Activated CD8-positive, alpha-beta memory T cell treated with anti-CD3 and anti-CD28 coated beads, Interleukin-2, amount 50 U/mL, for 48 hours (primary cell): ENCODE results near the gene PTPN23.

Experiments
- DNase-seq: peaks from one replicate; pipeline ENCODE4 v3.0.0-alpha.2; 2020

The PTPN23 gene

DNA sequence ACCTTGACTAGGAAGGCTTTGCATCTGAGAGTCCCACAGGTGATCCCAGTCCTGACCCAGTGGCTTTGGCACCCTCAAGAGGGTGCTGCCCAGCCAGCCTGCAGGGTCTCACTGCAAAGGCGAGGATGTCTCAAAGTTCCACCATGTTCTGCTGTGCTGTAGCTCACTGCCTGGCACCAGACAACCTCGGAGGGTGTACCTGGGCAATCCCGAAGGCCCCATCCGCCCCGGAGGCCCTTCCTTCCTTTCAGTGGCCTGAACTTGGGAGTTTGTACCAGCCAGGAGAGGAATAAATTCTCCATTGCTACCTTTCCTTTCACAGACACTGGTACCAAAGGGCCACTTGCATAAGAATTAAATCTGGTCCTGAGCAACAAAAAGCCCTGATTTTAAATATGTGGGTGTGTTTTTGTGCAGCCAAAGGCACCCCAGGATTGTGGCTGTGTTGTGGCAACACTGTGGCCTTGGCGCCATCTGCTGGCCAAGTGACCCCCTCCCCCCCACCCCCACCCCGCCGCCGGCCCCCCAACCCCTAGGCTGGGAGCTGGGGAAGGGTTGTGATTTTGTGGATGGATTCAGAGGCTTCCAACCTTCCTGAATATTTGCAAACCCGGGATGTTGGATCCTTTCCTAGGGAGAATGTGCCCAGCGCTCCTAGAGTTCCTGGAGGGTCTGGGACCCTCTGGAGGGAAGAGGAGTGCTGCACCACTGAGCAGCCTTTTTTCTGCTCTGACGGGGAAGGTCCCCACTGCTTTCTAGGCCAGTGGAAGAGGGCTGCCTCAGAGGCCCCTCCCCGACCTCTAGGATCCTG, 9.7 kb upstream of the PTPN23 start:
- DNase-seq: peak; percentile 67

- no peak for DNase-seq
Measured at GRCh38 chr3:47374587-47374986, 6.2 kb upstream of the PTPN23 start.

DNA sequence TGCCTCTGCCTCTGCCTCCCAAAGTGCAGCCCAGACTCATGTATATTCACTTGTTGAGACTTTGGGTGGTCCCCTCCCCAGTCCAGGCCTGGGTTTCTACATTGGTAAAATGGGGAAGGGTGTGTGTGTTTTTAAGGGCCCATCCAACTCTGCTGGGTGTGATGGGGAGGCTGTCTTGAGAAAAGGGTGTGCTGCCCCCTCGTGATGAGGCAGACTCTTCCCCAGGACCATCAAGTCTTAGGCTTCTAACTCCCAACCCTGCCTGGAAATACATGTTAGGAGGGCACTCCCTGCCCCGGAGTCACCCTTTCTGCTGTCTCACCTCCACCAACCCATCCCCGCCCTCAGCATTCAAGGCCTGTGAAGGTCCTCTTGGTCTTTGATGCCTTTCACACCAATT, 4.4 kb upstream of the PTPN23 start:
- DNase-seq: no peak

GRCh38 chr3:47377186-47377585, 3.6 kb upstream of the PTPN23 start:
- no peak for DNase-seq

DNA sequence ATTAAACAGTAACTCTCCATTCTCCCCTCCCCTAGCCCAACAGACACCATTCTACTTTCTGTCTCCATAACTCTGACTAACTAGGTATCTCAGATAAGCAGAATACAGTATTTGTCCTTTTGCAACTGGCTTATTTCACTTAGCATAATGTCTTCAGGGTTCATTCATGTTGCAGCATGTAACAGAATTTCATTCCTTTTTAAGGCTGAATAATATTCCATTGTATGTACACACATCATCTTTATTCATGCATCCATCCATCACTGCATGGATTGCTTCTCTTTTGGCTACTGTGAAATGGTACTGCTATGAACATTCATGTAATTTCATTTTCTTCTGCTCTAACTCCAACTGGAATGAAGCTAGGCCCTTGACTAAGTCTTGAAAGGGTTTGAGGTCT, 2.0 kb upstream of the PTPN23 start:
- no peak for DNase-seq

DNA sequence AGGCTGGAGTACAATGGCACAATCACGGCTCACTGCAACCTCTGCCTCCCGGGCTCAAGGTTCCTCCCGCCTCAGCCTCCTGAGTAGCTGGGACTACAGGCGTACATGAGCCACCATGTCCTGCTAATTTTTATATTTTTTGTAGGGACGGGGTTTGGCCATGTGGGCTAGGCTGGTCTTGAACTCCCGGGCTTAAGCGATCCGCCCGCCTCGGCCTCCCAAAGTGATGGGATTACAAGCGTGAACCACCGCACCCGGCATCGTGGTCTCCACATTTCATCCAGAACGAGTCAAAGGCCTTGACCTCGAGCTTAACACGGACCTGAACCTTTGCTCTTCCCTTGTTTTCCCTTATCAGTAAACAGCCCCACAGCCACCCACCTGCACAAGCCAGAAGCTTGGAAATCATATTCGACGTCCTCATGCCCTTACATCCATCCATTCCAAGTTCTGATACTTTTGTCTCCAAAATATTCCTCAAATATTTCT, 1.4 kb upstream of the PTPN23 start:
- no peak for DNase-seq

DNA sequence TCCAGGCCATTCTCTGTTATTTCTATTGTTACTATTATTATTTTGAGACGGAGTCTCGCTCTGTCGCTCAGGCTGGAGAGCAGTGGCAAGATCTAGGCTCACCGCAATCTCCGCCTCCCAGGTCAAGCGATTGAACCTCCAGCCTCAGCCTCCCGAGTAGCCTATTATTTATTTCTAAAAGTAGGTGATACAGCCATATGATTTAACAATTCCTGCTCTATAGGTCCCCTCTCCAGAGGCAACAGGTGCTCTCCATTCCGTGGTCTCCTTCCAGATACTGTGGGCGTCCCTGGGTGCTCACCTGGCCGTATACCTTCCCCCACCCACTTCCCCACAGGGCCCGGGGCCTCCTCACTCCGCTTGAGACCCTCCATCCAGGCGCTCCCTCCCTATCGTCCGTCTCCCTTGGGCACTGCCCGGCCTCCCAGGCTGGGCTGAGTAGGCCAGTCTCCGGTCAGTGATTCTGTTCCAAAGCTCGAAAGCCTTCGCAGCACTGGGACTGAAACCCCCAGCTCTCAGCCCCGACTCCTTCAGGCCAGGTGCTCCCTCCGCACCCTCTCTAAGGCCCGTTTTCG, 708 bp upstream of the PTPN23 start:
- no peak for DNase-seq

DNA sequence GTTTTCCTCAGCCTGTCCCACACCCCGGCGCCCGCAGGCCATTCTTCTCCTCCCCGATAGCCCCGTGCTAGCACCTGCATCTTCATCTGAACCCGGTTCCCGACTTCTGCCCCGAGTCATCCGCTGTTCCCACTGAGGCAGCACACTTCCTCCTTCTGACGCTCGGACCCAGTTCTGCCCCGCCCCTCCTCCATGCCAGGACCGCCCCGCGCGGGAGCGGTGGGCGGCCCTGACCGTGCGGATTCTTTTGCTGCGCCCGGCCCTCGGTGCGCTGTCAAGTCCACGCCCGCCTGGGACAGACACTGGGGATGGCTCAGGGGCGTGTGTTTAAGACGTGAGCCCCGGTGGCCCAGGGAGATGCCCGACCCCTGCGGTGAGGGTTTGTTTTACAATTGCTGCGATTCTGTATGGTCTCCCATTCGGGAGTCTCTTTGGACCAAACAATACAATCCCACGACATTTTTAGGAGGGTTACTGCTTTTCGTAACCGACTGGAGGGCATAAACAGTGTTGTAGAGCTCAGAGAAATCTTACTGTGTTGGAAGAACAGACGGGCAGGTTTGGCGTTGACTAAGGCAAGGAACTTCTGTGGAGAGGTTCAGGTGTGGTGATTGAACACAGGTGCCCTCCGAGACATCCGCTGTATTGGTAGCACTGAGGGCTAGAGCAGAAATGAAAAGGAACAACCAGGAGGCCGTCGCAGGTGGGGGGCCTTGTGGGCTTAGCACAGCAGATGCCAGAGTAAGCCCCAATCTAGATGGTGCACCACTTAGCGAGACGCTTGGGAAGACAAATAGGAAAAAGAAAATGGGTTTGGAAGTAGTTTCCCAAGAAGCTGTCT, 716 bp downstream of the PTPN23 start:
- DNase-seq: peak; percentile 89

DNA sequence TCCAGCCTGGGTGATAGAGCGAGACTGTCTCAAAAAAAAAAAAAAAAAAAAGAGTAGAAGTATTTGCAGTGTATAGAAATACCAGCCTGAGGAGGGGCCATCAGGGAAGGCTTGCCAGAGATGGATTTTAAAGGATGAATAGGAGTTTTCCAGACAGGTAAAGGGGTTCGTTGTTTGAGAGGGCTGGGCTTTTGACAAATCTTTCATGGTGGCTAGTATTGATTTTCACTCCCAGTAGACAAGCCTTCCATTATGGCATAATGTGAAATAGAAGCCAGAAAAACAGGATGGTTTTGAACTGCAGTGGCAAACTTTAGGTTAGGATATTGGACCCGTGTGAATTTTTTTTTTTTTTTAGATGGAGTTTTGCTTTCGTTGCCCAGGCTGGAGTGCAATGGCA, 3.6 kb downstream of the PTPN23 start:
- DNase-seq: no peak

- no peak for DNase-seq
Measured at GRCh38 chr3:47385007-47385406, 4.2 kb downstream of the PTPN23 start.

DNA sequence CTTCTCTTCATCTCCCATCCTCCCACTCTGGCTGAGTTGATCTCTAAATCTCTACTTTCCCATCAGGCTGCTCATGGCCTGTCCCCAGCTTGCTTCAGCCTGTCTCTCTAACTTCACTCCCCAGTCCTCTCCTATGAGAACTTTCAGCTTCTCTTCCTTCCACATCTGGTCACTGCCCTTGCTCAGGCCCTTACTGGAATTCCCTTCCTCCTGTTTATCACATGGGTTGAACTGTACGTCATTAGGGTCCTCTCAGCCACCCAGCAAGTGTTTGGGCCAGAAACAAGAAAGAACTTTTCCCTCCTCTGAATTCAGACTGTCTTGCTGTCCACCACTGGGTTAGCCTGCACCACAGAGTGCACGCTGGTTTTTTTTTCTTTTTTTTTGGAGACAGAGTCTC, 5.0 kb downstream of the PTPN23 start:
- no peak for DNase-seq

DNA sequence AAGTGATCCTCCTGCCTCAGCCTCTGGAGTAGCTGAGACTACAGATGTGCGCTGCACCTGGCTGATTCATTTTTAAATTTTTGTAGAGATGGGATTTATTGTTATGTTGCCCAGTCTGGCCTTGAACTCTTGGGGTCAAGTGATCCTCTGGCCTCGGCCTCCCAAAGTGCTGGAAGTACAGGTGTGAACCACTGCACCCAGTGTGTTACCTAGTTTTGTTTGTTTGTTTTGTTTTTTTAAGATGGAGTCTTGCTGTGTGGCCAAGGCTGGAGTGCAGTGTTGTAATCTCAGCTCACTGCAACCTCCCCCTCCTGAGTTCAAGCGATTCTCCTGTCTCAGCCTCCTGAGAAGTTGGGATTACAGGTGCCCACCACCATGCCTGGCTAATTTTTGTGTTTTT, 12.1 kb downstream of the PTPN23 start:
- DNase-seq: no peak

DNA sequence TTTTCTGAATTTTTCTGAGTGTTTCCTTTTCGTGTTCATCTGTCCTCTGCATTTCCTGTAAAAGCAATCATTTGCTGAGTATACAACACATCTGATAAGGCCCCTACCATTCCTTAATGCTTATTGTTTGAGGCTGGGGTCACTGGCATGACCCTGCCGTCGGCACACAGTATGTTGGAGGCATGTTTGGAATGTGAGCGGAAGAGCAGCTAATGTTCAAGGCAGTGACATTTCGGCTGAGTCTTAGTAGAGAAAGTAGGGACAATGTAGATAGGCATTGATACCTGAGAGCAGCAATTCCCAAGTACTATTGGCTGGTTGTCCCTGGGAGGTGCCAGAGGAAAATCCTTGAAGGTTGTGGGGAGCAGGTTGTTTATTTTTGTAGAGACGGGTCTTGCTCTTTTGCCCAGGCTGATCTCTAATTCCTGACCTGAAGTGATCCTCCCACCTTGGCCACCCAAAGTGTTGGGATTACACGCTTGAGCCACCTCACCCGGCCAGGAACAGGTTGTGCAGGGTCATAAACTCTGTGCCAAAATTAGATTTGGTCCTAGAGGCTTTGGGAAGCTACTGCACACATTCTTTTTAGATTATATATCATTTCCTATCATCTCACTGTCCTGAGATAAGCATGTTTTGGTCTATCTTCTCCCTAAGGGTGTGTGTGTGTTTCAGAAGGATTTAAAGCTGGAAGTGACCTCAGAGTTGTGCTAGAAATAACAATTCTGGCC, 13.5 kb downstream of the PTPN23 start:
- no peak for DNase-seq

GRCh38 chr3:47394881-47395280, 14.1 kb downstream of the PTPN23 start:
- DNase-seq: no peak

DNA sequence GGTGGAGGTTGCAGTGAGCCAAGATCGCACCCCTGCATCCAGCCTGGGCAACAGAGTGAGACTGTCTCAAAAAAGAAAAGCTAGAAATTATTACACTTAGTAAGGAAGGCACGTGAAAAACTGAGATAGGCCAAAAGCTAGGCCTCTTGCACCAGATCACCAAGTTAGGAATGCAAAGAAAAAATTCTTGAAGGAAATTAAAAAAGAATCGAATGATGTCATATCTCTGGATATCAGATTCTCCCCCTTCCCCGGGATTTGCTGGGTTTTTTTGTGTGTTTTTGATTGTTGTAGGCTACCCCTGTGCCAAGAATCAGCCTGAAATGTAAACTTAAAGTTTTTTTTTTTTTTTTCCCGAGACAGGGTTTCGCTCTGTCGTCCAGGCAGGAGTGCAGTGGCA, 17.4 kb downstream of the PTPN23 start:
- no peak for DNase-seq

DNA sequence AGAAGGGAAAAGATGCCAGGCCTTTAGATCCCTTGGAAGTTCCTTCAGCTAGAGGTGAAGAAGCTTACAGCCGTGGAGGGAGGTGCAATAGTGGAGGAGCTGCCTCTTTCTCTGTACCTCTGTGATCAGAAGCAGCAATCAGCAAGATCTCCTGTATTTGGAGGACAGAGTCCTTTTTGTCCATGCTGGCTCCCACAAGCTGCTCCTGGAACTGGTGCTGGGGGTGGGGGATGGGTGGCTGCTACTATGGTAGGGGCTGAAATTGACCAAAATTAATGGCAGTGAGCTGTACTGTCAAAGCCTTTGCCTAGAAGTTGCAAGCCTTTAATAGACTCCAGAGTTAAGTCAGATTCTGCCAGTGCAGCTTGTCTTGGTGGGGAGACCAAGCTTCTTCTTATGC, 18.2 kb downstream of the PTPN23 start:
- DNase-seq: no peak

- DNase-seq: no peak
Measured at GRCh38 chr3:47399531-47400270, 18.9 kb downstream of the PTPN23 start.

DNA sequence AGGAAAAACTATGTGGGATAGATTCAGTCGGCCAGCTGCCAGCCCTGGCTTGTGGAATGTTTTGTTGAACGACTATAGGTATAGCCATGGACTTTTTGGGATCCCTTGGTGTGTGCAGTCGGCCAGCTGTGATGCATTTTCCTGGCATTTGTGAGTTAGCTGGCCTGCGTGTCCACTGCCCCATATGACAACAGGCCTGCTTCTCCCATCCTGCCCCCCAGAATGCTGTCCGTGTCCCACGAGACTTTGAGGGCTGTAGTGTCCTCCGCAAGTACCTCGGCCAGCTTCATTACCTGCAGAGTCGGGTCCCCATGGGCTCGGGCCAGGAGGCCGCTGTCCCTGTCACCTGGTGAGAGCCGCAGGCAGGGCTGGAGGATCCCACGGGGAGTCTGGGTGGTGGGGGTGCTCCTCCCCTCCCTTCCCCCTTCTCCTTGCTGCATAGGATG, 23.6 kb downstream of the PTPN23 start:
- DNase-seq: no peak

- DNase-seq: no peak
Measured at GRCh38 chr3:47404955-47405790, 24.4 kb downstream of the PTPN23 start.

DNA sequence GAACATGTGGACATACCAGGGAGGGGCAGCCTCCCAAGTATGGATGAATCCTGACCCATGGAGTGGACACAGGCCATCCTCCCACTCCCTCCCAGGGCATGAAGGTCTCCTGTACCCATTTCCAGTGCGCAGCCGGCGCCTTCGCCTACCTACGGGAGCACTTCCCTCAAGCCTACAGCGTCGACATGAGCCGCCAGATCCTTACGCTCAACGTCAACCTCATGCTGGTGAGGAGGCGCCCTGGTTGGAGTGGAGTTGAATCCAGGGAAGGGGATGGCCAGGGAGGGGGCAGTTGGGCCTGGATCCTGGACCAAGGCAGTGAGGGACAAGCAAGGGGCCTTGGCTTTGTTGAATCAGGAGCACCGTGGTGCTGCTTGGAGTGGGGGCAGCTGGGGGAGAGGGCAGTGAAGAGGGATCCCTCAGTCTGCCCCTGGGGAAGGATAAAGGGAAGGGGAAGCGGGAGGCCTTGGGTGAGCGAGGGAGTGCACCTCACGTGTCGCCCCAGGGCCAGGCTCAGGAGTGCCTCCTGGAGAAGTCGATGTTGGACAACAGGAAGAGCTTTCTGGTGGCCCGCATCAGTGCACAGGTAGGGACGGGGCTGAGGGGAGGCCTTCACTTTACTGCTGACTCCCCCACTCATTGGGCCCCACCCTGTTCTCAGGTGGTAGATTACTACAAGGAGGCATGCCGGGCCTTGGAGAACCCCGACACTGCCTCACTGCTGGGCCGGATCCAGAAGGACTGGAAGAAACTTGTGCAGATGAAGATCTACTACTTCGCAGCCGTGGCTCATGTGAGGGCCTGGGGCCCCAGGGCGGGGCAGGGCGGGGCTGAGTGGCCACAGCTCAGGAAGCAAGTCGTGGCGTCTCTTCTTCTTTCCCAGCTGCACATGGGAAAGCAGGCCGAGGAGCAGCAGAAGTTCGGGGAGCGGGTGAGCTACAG, 25.3 kb downstream of the PTPN23 start:
- DNase-seq: no peak
